C4-2B (cell line): Measurements from ENCODE around the gene CDCA5.

ENCODE experiments used
- H3K27ac ChIP-seq: fragments of 450-650 bp; 2 replicates; pipeline ENCODE4 v1.5.1; 2017
- ZFX ChIP-seq: fragments of 450-650 bp; IDR thresholded peaks from 2 replicates; pipeline ENCODE4 v1.6.1; 2017
- TF ChIP-seq, protein P1 (sequence below): fragments of 450-650 bp; conservative IDR thresholded peaks from 2 replicates; pipeline ENCODE4 v1.5.1; 2017; ENCODE audit warnings: mild to moderate bottlenecking

CDCA5 gene

GRCh38 chr11:65069217-65069616 is 14.6 kb downstream of the CDCA5 start:
- no peak for TF ChIP-seq ZFX
- TF ChIP-seq, protein P1, sequence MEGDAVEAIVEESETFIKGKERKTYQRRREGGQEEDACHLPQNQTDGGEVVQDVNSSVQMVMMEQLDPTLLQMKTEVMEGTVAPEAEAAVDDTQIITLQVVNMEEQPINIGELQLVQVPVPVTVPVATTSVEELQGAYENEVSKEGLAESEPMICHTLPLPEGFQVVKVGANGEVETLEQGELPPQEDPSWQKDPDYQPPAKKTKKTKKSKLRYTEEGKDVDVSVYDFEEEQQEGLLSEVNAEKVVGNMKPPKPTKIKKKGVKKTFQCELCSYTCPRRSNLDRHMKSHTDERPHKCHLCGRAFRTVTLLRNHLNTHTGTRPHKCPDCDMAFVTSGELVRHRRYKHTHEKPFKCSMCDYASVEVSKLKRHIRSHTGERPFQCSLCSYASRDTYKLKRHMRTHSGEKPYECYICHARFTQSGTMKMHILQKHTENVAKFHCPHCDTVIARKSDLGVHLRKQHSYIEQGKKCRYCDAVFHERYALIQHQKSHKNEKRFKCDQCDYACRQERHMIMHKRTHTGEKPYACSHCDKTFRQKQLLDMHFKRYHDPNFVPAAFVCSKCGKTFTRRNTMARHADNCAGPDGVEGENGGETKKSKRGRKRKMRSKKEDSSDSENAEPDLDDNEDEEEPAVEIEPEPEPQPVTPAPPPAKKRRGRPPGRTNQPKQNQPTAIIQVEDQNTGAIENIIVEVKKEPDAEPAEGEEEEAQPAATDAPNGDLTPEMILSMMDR: no peak
- H3K27ac ChIP-seq: no peak overlapping the region

DNA sequence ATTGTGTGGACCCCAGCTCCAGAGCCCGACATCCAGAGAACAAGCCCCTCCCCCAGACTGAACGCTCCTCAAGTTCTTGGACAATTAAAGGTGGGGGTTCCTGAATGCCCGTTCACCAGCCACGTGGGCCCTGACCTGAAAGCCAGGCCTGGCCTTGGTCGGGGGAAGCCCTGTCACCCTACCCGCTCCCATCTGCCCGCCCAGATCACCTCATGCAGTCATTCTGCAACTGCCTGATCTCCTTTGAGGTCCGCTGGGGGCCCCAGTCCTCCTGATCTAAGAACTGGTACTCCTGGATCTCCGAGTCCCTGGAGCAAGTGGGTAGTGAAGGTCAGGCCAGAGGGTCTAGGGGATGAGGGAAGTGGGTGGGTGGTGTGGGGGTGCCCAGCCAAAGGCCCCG is 16.4 kb downstream of the CDCA5 start:
- no peak for TF ChIP-seq ZFX
- TF ChIP-seq, protein P1: no peak
- H3K27ac ChIP-seq: no peak overlapping the region

GRCh38 chr11:65066805-65067291 is 17.0 kb downstream of the CDCA5 start:
- no peak overlapping the region for H3K27ac ChIP-seq
- no peak for TF ChIP-seq ZFX
- TF ChIP-seq, protein P1: no peak

DNA sequence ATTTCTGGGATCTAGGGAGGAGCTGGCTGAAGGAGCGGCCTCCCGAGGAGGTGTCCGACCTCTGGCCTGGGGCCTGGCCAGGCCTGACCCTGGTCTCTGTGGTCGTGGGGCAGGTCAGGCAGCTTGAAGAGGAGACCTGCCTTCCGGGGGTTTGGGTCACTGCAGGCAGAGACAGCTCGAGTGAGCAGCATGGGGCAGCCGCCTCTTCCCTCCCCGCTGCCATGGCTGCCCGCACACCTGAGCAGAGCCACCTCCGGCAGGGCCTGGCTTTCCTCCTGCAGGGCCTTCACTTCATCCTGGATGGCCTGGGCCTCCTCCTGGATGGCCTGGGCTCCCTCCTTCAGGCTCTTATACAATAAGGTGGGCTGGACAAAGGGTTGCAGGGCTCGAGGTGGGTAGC is 17.5 kb downstream of the CDCA5 start:
- H3K27ac ChIP-seq: no peak overlapping the region

GRCh38 chr11:65065851-65066250 is 18.0 kb downstream of the CDCA5 start:
- TF ChIP-seq, protein P1: no peak
- no peak for TF ChIP-seq ZFX
- no peak overlapping the region for H3K27ac ChIP-seq

More for the DNA sequence above, 17.5 kb downstream of the CDCA5 start:
- no peak for TF ChIP-seq ZFX
- TF ChIP-seq, protein P1: no peak

DNA sequence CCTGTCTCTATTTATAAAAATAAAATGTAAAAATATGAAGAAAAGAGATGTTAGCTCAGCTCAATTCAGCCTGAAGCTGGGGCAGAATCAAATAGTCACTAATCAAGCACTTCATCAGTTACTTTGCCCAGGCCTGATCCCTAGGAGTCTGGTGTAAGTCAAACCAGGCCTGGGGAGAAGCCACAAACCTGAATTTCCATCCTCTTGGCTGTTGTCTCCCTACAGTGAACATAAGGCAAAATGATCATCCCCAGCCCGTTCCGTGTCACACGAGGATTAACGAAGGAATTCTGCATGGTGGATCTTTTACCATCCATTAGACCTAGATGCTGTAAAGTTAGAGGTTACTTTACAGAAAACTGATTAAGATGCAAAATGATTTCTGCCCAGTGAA is 19.0 kb downstream of the CDCA5 start:
- TF ChIP-seq ZFX: no peak
- TF ChIP-seq, protein P1: no peak
- no peak overlapping the region for H3K27ac ChIP-seq

GRCh38 chr11:65063532-65063931 is 20.3 kb downstream of the CDCA5 start:
- H3K27ac ChIP-seq: no peak overlapping the region
- TF ChIP-seq, protein P1: no peak
- TF ChIP-seq ZFX: no peak
